Stomach (tissue), 4 donors: ENCODE data around the gene KRTAP10-4.

ENCODE experiments used
- POLR2A ChIP-seq, 4 donors: fragments of 450-650 bp; IDR thresholded peaks; one replicate each; pipeline ENCODE4 v1.6.1; 2016; ENCODE audit warnings: antibody characterized with exemption in 4 of 4, control low read depth in 2 of 4, mild to moderate bottlenecking in 1 of 4, moderate library complexity in 1 of 4
- TF ChIP-seq, protein P1 (sequence below), 7 experiments: fragments of 450-650 bp in 4 of 7; fragments of 200-600 bp in 3 of 7; sonication (generic) in 3 of 7; IDR thresholded peaks; one replicate each; pipeline ENCODE4 v1.5.1; 2016 to 2019; ENCODE audit warnings: antibody characterized with exemption in 7 of 7, control low read depth in 2 of 7, mild to moderate bottlenecking in 1 of 7

DNA sequence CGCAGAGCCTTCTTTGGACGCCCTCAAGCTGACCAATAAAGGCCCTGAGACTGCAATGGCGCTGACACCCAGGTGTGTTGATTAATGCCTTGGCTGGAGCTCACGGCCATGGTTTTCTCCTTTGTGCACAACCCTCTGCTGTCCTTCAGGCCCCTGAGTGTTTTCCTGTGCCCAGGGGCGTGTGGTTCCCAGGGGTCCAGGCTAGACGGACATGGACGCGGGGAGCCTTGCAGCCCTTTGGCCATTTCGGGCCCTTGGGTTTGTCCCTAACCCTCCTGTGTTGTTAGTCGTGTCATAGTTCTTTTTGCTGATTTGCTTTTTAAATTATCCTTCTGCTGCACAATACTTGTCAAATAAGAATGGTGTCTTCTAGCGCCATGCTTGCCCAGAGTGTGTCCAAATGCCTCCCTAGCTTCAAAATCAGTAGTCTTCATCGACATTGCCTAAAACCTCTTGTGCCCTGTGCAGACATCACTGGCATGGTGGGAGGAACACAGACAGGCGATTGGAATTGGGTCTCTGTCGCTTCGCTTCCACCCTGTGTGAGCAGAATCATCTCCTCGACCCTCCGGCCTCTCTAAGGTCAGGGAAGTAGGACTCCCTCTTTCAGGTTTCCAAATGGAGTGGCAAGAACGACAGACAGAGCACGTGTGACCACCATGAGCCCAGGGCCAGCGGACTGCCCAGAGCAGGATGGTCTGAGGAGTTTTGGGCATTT lies 1.9 kb downstream of the KRTAP10-4 start:
- no peak for TF ChIP-seq POLR2A (IDR thresholded peaks at IDR 0.05)
- TF ChIP-seq, protein P1, sequence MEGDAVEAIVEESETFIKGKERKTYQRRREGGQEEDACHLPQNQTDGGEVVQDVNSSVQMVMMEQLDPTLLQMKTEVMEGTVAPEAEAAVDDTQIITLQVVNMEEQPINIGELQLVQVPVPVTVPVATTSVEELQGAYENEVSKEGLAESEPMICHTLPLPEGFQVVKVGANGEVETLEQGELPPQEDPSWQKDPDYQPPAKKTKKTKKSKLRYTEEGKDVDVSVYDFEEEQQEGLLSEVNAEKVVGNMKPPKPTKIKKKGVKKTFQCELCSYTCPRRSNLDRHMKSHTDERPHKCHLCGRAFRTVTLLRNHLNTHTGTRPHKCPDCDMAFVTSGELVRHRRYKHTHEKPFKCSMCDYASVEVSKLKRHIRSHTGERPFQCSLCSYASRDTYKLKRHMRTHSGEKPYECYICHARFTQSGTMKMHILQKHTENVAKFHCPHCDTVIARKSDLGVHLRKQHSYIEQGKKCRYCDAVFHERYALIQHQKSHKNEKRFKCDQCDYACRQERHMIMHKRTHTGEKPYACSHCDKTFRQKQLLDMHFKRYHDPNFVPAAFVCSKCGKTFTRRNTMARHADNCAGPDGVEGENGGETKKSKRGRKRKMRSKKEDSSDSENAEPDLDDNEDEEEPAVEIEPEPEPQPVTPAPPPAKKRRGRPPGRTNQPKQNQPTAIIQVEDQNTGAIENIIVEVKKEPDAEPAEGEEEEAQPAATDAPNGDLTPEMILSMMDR (IDR thresholded peaks at IDR 0.05), result no peak
